K562 (cell line): ENCODE results near the gene LRRC51. TPM values are rescaled to one million over a fixed set of nuclear protein-coding genes. Genes with fewer than 3 reads are reported as not detected.

ENCODE experiments used
- BRCA1 ChIP-seq, 2 experiments: fragments of 450-650 bp in 1 of 2; sonication (generic) in 1 of 2; formaldehyde crosslinking in 1 of 2; IDR thresholded peaks; 2 replicates each; pipeline versions ENCODE4 v1.5.0 to v1.6.1; 2017 to 2020; ENCODE audit warnings: mild to moderate bottlenecking in 1 of 2, missing genetic modification reagents in 1 of 2
- FOS ChIP-seq: IDR thresholded peaks from 3 replicates; pipeline ENCODE4 v1.6.1; 2011; ENCODE audit not compliant: insufficient read length; ENCODE audit errors: extremely low read depth
- MYC ChIP-seq, 2 experiments: fragments of 250-450 bp in 1 of 2; sonication (Bioruptor Pico) in 1 of 2; IDR thresholded peaks; 2 replicates each; pipeline versions ENCODE4 v1.5.1 to v1.6.1; 2012 to 2021; ENCODE audit warnings: low read depth in 2 of 2, borderline replicate concordance in 1 of 2, improper control_type of control experiment in 1 of 2, low read length in 1 of 2, mild to moderate bottlenecking in 1 of 2, moderate library complexity in 1 of 2
- MYNN ChIP-seq, 2 experiments: sonication (generic); formaldehyde crosslinking in 1 of 2; IDR thresholded peaks; 2 replicates each; pipeline versions ENCODE4 v1.5.0 to v1.6.1; 2016 to 2020; ENCODE audit warnings: antibody characterized with exemption in 1 of 2, missing genetic modification reagents in 1 of 2
- RBM14 ChIP-seq: fragments of 200-400 bp; formaldehyde crosslinking; IDR thresholded peaks from 2 replicates; pipeline ENCODE4 v1.6.1; 2018; ENCODE audit warnings: low read depth, mild to moderate bottlenecking, low read length, moderate library complexity, borderline replicate concordance; ENCODE audit not compliant: insufficient read depth
- REST ChIP-seq, 2 experiments: fragments of 450-650 bp; formaldehyde crosslinking in 1 of 2; IDR thresholded peaks; 2 replicates each; pipeline versions ENCODE4 v1.4.0 to v1.6.1; 2014 to 2020; ENCODE audit warnings: mild to moderate bottlenecking in 2 of 2, borderline replicate concordance in 1 of 2, low read depth in 1 of 2
- ZNF398 ChIP-seq: fragments of 250-450 bp; sonication (Bioruptor Pico); IDR thresholded peaks from 2 replicates; pipeline ENCODE4 v1.8.0; 2021; ENCODE audit warnings: moderate library complexity, mild to moderate bottlenecking, inconsistent platforms
- ZNF609 ChIP-seq: sonication (generic); formaldehyde crosslinking; IDR thresholded peaks from 2 replicates; pipeline ENCODE4 v1.8.1; 2023; ENCODE audit warnings: missing genetic modification reagents, mild to moderate bottlenecking, borderline replicate concordance
- polyA plus RNA-seq, 8 experiments: library from polyadenylated mRNA; depleted of rRNA in 4 of 8; stranded (reverse) in 5 of 8; unstranded in 3 of 8; fragments of >200 nt; fragmentation: Nextera tagmentation in 2 of 8; fragmentation: Illumina TruSeq in 1 of 8; extraction: Ambion mirVana in 2 of 8; extraction: Trizol in 1 of 8; gene quantifications; 2 replicates each; pipeline versions ENCODE4 v1.2.1 to v1.2.3, GENCODE V29; 2011 to 2014; ENCODE audit warnings: inconsistent platforms in 1 of 8, missing spikeins in 1 of 8
- total RNA-seq, 7 experiments: library from RNA; depleted of rRNA in 6 of 7; stranded (reverse); fragments of >200 nt in 6 of 7; fragmentation: Illumina TruSeq in 2 of 7; extraction: Trizol in 2 of 7; gene quantifications; 2 replicates each; pipeline versions ENCODE4 v1.2.1 to v1.2.3, GENCODE V29; 2011 to 2021; ENCODE audit warnings: low replicate concordance in 1 of 7

Gene LRRC51
- total and polyA plus RNA-seq, 9 of the 15 experiments (the other 6 are each of a cell fraction or from before 2014, with no cell fraction given), result 4.7 to 10.6 (median 5.6) TPM

GRCh38 chr11:72112143-72112977, 31.7 kb downstream of the LRRC51 start, which contains the start of gene ANAPC15 (continued):
- TF ChIP-seq MYC (IDR thresholded peaks at IDR 0.05; ENCODE audit: low read depth, low read length) (peak; percentile 71), MYC (CRISPR knock-in tag; IDR thresholded peaks at IDR 0.05; ENCODE audit: borderline replicate concordance, low read depth) (0 out of 2 replicates have a peak, but pooled peaks have one; percentile 17), FOS (peak; percentile 87), RBM14 (no peak), ZNF609 (CRISPR knock-in tag) (no peak), BRCA1 (IDR thresholded peaks at IDR 0.05) (no peak), BRCA1 (CRISPR knock-in tag; IDR thresholded peaks at IDR 0.05) (no peak), ZNF398 (no peak), MYNN (IDR thresholded peaks at IDR 0.05) (no peak; the same call in 1 of the 2 replicates), MYNN (CRISPR knock-in tag; IDR thresholded peaks at IDR 0.05) (no peak), REST (IDR thresholded peaks at IDR 0.05; ENCODE audit: borderline replicate concordance) (0 out of 2 replicates have a peak, but pooled peaks have one; percentile 4), REST (CRISPR knock-in tag; IDR thresholded peaks at IDR 0.05; ENCODE audit: low read depth) (no peak)
